Body of pancreas (tissue), 4 donors: ENCODE data around the gene RIPOR2. TPM values are rescaled to one million over a fixed set of nuclear protein-coding genes. Genes with fewer than 3 reads are reported as not detected.

Experiments used
- ATAC-seq: fragments of 150-250 bp; one replicate; pipeline ENCODE4 v1.9.1; 2016
- DNase-seq, 4 donors: peaks; one replicate each; pipeline ENCODE4 v3.0.0-alpha.2; 2019
- H3K27ac ChIP-seq, 4 donors: fragments of 200-600 bp; sonication (generic); 1 replicate in 3 of 4; 2 replicates in 1 of 4; pipeline versions ENCODE4 v1.5.1 to v1.6.1; 2016 to 2019; ENCODE audit warnings: mild to moderate bottlenecking in 1 of 4, mixed read lengths in 1 of 4, moderate library complexity in 1 of 4
- H3K27me3 ChIP-seq, 2 donors: fragments of 200-600 bp; sonication (generic); one replicate each; pipeline ENCODE4 v1.6.0; 2016; ENCODE audit warnings: mild to moderate bottlenecking in 1 of 2
- H3K36me3 ChIP-seq, 2 donors: fragments of 200-600 bp; sonication (generic); replicated peaks in 1 of 2; 2 replicates each; pipeline ENCODE4 v1.5.1; 2016; ENCODE audit warnings: low read depth in 2 of 2; ENCODE audit not compliant: insufficient read depth in 1 of 2
- H3K4me1 ChIP-seq: fragments of 200-600 bp; sonication (generic); one replicate; pipeline ENCODE4 v1.6.0; 2016
- H3K4me3 ChIP-seq, 2 donors: fragments of 200-600 bp; sonication (generic); 1 replicate in 1 of 2; 2 replicates in 1 of 2; pipeline ENCODE4 v1.5.1; 2016 to 2019
- H3K9me3 ChIP-seq, 3 donors: fragments of 200-600 bp; sonication (generic); 1 replicate in 2 of 3; 2 replicates in 1 of 3; pipeline ENCODE4 v1.5.1; 2016
- POLR2A ChIP-seq, 3 donors: fragments of 450-650 bp; IDR thresholded peaks; one replicate each; pipeline ENCODE4 v1.6.1; 2016; ENCODE audit warnings: antibody characterized with exemption in 3 of 3, mild to moderate bottlenecking in 2 of 3
- WGBS, 2 donors: methylation state at CpG; one replicate each; pipeline ENCODE4 v1.1.5; 2017; 5-methylcytosine and 5-hydroxymethylcytosine counted together
- intact Hi-C: fragments of 100-400 bp; cut with DNase I; formaldehyde crosslinking; loops from one replicate; pipeline ENCODE4 v1.15.1; 2023
- total RNA-seq, 2 donors: library from RNA; depleted of rRNA; stranded (reverse); fragments of >200 nt; gene quantifications; one replicate each; pipeline ENCODE4 v1.1.0, GENCODE V29; 2016
- TF ChIP-seq, protein P1 (sequence below), 7 experiments: fragments of 450-650 bp in 4 of 7; fragments of 200-600 bp in 3 of 7; sonication (generic) in 3 of 7; IDR thresholded peaks; one replicate each; pipeline ENCODE4 v1.5.1; 2016 to 2019; ENCODE audit warnings: antibody characterized with exemption in 7 of 7

The RIPOR2 gene
- total RNA-seq, 2 donors from 2014 or later, result 1.3 to 1.6 TPM

DNA sequence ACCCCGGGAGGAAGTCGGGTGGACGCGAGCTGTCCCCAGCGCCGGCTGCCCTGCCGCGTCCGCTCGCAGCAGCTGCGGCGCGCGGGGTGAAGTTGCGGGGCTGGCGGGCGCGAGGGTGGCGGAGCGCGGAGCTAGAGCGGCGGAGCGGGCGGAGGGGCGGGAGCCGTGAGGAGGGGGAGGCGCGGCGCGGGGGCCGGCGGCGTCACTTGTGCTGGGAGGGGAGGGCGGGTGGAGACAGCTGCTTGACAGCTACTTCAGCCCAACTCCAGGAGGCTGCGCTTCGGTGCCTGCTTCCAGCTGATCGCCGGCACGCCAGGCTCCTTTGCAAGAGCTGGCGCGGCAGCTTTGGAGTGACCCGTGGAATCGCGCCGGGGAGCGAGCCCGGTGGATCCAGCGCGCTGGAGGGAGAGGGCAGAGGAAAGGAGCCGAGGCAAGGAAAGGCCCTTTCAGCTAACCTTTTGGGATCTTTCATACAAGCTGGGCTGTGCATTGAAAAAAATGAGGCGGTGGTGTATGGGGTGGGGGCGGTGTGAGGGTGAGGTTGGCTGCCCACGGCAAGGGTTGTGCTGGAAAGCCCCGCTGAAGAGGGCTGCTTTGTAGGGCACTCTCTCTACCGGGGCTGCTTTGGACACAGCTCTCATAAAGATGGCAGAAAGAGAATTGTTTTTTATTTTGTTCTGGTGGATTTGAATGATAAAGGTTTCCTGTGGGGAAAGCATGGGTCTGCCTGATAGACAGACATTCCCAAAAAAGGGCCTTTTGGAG is 24.6 kb downstream of the RIPOR2 start:
- peaks cover 0 to 14% of the 10 kb centered on the region in 2 donors for H3K27me3 ChIP-seq
- peak; percentile 71 for ATAC-seq
- 1 to 4% methylated on average over 9 to 51 of the region's 56 CpGs for WGBS, 2 donors

DNA sequence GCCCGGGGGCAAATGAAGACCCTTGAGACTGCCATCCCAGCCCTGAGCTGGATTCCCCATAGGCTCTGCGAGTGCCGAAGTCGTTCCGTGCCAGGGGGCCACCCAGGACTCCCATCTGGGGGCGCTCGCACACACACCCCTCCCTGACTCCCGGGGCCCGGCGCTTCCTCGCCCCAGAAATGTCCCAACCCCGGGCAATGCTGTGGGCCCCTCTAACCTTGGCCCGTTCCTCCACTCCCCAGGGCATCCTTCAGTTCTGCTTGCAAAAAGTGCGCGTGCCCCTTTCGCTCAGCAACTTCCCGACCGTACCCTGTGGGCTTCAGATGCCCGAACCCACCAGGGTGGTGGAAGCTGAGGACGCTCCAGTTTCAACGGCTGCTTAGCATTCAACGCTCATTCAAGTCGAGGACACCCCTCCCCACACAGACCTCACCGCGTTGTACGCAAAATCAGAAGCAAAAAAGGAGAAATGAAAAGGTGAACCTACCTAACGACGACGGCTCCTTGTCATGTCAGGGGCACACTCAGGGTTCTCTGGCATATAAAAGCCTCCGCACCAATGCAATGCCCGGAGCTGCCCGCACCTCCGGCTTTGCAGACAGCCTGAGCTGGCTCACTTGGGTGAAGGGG is 25.3 kb downstream of the RIPOR2 start:
- no peak for TF ChIP-seq POLR2A (IDR thresholded peaks at IDR 0.05)
- TF ChIP-seq, protein P1, sequence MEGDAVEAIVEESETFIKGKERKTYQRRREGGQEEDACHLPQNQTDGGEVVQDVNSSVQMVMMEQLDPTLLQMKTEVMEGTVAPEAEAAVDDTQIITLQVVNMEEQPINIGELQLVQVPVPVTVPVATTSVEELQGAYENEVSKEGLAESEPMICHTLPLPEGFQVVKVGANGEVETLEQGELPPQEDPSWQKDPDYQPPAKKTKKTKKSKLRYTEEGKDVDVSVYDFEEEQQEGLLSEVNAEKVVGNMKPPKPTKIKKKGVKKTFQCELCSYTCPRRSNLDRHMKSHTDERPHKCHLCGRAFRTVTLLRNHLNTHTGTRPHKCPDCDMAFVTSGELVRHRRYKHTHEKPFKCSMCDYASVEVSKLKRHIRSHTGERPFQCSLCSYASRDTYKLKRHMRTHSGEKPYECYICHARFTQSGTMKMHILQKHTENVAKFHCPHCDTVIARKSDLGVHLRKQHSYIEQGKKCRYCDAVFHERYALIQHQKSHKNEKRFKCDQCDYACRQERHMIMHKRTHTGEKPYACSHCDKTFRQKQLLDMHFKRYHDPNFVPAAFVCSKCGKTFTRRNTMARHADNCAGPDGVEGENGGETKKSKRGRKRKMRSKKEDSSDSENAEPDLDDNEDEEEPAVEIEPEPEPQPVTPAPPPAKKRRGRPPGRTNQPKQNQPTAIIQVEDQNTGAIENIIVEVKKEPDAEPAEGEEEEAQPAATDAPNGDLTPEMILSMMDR (IDR thresholded peaks at IDR 0.05), result no peak
- WGBS, 2 donors, result 7% methylated on average over 23 to 33 of the region's 33 CpGs
- intact Hi-C loops, result no loop called here
- peak; percentile 27 for ATAC-seq
- Histone ChIP-seq H3K4me1 (peaks cover 16% of the 10 kb centered on the region), H3K27ac (peak overlapping the region in 1 of 4 donors; percentile 27), H3K27me3 (peaks cover 0 to 14% of the 10 kb centered on the region in 2 donors), H3K9me3 (no peaks in the 10 kb centered on the region), H3K4me3 (peak overlapping the region in 1 of 2 donors; percentile 28), H3K36me3 (no peaks in the 10 kb centered on the region)
- DNase-seq, result peak in 1 of 4 donors; percentile 19

More for the DNA sequence above, 24.6 kb downstream of the RIPOR2 start:
- intact Hi-C loops, result no loop called here
- TF ChIP-seq, protein P1 (IDR thresholded peaks at IDR 0.05), result no peak
- no peak for TF ChIP-seq POLR2A (IDR thresholded peaks at IDR 0.05)
- peak; percentile 38 to 62 (median 52) for DNase-seq
- Histone ChIP-seq H3K4me3 (peak overlapping the region in 1 of 2 donors; percentile 28), H3K4me1 (peaks cover 16% of the 10 kb centered on the region), H3K9me3 (no peaks in the 10 kb centered on the region), H3K36me3 (no peaks in the 10 kb centered on the region), H3K27ac (peak overlapping the region in 1 of 4 donors; percentile 27)

- intact Hi-C loops, result no loop called here
- TF ChIP-seq, protein P1 (IDR thresholded peaks at IDR 0.05), result no peak
- TF ChIP-seq POLR2A (IDR thresholded peaks at IDR 0.05), result no peak
- H3K9me3 ChIP-seq, result no peaks in the 10 kb centered on the region
- ATAC-seq, result no peak
- H3K27me3 ChIP-seq, result peaks cover 0 to 14% of the 10 kb centered on the region in 2 donors
- WGBS, 2 donors, result 57 to 62% methylated on average over 20 of the region's 20 CpGs
- DNase-seq, result no peak
- H3K4me3 ChIP-seq, result no peak overlapping the region
- H3K36me3 ChIP-seq, result no peaks in the 10 kb centered on the region
- peaks cover 16% of the 10 kb centered on the region for H3K4me1 ChIP-seq
- peak overlapping the region in 1 of 4 donors; percentile 8 for H3K27ac ChIP-seq
Observed at GRCh38 chr6:24909241-24910216, 26.2 kb downstream of the RIPOR2 start.

DNA sequence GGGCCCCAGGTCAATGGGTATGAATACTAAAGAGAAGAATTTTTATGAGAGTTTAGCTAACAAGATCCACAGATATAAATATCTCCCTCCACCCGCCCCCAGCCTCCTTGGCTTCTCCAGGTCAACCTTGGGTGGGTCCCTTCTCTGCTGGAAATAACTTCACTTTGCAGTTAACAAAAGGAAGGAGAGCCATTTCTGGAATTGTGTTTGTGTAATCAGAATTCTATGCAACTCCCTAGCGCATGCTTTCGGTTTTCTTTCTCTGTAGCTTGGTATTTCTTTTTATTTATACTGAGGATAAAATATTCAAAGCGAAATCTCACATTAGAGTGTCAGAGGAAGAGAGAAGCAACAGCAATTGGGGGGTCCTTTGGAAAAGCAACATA is 27.1 kb downstream of the RIPOR2 start:
- H3K36me3 ChIP-seq, result no peaks in the 10 kb centered on the region
- H3K4me3 ChIP-seq, result no peak overlapping the region
- WGBS, 2 donors, result 82 to 83% methylated on average over 4 of the region's 4 CpGs
- no peak for TF ChIP-seq POLR2A (IDR thresholded peaks at IDR 0.05)
- intact Hi-C loops, result no loop called here
- no peaks in the 10 kb centered on the region for H3K9me3 ChIP-seq
- peaks cover 16% of the 10 kb centered on the region for H3K4me1 ChIP-seq
- no peak overlapping the region for H3K27ac ChIP-seq
- DNase-seq (no peak), ATAC-seq (no peak)
- peaks cover 0 to 11% of the 10 kb centered on the region in 2 donors for H3K27me3 ChIP-seq
